ENCODE results near the gene CCDC82. TPM values are rescaled to one million over a fixed set of nuclear protein-coding genes. Genes with fewer than 3 reads are reported as not detected.

The CCDC82 gene
- total RNA-seq, 2 donors from 2014 or later = 8.5 to 20.3 TPM

- no peak for TF ChIP-seq POLR2AphosphoS5 (IDR thresholded peaks at IDR 0.05)
- TF ChIP-seq, protein P1, sequence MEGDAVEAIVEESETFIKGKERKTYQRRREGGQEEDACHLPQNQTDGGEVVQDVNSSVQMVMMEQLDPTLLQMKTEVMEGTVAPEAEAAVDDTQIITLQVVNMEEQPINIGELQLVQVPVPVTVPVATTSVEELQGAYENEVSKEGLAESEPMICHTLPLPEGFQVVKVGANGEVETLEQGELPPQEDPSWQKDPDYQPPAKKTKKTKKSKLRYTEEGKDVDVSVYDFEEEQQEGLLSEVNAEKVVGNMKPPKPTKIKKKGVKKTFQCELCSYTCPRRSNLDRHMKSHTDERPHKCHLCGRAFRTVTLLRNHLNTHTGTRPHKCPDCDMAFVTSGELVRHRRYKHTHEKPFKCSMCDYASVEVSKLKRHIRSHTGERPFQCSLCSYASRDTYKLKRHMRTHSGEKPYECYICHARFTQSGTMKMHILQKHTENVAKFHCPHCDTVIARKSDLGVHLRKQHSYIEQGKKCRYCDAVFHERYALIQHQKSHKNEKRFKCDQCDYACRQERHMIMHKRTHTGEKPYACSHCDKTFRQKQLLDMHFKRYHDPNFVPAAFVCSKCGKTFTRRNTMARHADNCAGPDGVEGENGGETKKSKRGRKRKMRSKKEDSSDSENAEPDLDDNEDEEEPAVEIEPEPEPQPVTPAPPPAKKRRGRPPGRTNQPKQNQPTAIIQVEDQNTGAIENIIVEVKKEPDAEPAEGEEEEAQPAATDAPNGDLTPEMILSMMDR (IDR thresholded peaks at IDR 0.05) = no peak
- TF ChIP-seq POLR2A (IDR thresholded peaks at IDR 0.05) = no peak
- no peaks in the 10 kb centered on the region for H3K36me3 ChIP-seq
- no peaks in the 10 kb centered on the region for H3K9me3 ChIP-seq
- H3K4me3 ChIP-seq = no peak overlapping the region
- H3K27me3 ChIP-seq (replicated peaks; ENCODE audit: insufficient read depth) = no peaks in the 10 kb centered on the region
- intact Hi-C loops (cut with DNase I) = no loop called here
- 95% methylated on average over 2 of the region's 2 CpGs for WGBS
- no peaks in the 10 kb centered on the region for H3K4me1 ChIP-seq (replicated peaks)
- H3K27ac ChIP-seq = no peak overlapping the region
- no peak for DNase-seq (ENCODE audit: low spot score)
Observed at GRCh38 chr11:96367342-96367741, 22.4 kb downstream of the CCDC82 start.

DNA sequence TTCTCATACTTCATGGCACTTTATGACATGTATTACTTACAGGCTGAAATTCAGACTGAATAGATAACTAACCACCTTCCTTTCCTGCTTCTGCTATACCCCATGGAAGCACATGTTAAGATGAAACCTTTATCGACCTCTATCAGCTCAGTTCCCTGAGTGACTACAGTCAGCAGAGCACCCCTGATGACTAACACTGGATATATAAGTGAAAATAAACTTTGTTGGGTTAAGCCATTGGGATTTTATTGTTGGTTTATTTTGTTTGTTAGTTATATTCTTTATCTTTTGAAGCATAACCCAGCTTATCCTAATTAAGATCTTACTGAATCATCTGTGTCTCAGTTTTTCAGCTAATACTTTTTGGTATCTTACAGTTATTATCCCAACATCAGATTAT lies 23.7 kb downstream of the CCDC82 start:
- Histone ChIP-seq H3K36me3 (no peaks in the 10 kb centered on the region), H3K4me1 (replicated peaks) (no peaks in the 10 kb centered on the region), H3K27ac (no peak overlapping the region), H3K9me3 (no peaks in the 10 kb centered on the region), H3K27me3 (replicated peaks; ENCODE audit: insufficient read depth) (no peaks in the 10 kb centered on the region), H3K4me3 (no peak overlapping the region)
- TF ChIP-seq POLR2A (IDR thresholded peaks at IDR 0.05) (no peak), POLR2AphosphoS5 (IDR thresholded peaks at IDR 0.05) (no peak)
- TF ChIP-seq, protein P1 (IDR thresholded peaks at IDR 0.05) = no peak
- 86% methylated on average over 1 of the region's 1 CpG for WGBS
- DNase-seq (ENCODE audit: low spot score) = no peak
- intact Hi-C loops (cut with DNase I) = no loop called here

- Histone ChIP-seq H3K36me3 (no peaks in the 10 kb centered on the region), H3K9me3 (no peaks in the 10 kb centered on the region)
- 43% methylated on average over 1 of the region's 1 CpG for WGBS
Observed at GRCh38 chr11:96365493-96365892, 24.2 kb downstream of the CCDC82 start.

GRCh38 chr11:96361778-96362177 lies 27.9 kb downstream of the CCDC82 start:
- H3K27ac ChIP-seq = no peak overlapping the region
- intact Hi-C loops (cut with DNase I) = no loop called here
- no peak overlapping the region for H3K4me3 ChIP-seq
- no peaks in the 10 kb centered on the region for H3K27me3 ChIP-seq (replicated peaks; ENCODE audit: insufficient read depth)
- TF ChIP-seq POLR2AphosphoS5 (IDR thresholded peaks at IDR 0.05) (no peak), POLR2A (IDR thresholded peaks at IDR 0.05) (no peak)
- TF ChIP-seq, protein P1 (IDR thresholded peaks at IDR 0.05) = no peak
- no peaks in the 10 kb centered on the region for H3K9me3 ChIP-seq
- WGBS = 92% methylated on average over 2 of the region's 2 CpGs
- H3K36me3 ChIP-seq = no peaks in the 10 kb centered on the region
- H3K4me1 ChIP-seq (replicated peaks) = no peaks in the 10 kb centered on the region
- DNase-seq (ENCODE audit: low spot score) = no peak

More at GRCh38 chr11:96365493-96365892, 24.2 kb downstream of the CCDC82 start:
- no peaks in the 10 kb centered on the region for H3K4me1 ChIP-seq (replicated peaks)
- TF ChIP-seq, protein P1 (IDR thresholded peaks at IDR 0.05) = no peak
- TF ChIP-seq POLR2A (IDR thresholded peaks at IDR 0.05) (no peak), POLR2AphosphoS5 (IDR thresholded peaks at IDR 0.05) (no peak)
- H3K27ac ChIP-seq = no peak overlapping the region
- intact Hi-C loops (cut with DNase I) = no loop called here
- H3K4me3 ChIP-seq = no peak overlapping the region
- H3K27me3 ChIP-seq (replicated peaks; ENCODE audit: insufficient read depth) = no peaks in the 10 kb centered on the region
- DNase-seq (ENCODE audit: low spot score) = no peak

DNA sequence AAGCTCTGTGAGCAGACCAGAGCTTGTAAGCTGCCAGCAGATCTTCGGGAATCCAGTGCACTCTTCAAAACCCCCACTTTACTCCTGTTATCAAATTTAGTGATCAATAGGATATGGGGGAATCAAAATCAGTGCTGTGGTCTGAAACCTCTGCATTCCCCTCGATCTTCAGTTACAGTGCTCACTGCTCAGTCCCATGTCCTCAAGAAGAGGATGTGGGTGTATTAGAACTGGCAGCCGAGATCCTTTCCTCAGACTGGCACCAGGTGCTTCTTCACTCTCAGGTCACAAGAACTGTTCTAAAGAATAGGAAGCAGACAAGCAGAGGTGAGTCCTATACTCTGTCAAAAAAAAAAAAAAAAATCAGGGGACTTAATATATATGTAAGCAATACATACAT lies 31.4 kb downstream of the CCDC82 start:
- H3K4me1 ChIP-seq (replicated peaks) = no peaks in the 10 kb centered on the region
- WGBS = 94% methylated on average over 3 of the region's 3 CpGs
- no peaks in the 10 kb centered on the region for H3K9me3 ChIP-seq
- no peaks in the 10 kb centered on the region for H3K36me3 ChIP-seq
- no peak for DNase-seq (ENCODE audit: low spot score)
- TF ChIP-seq POLR2AphosphoS5 (IDR thresholded peaks at IDR 0.05) = no peak
- TF ChIP-seq, protein P1 (IDR thresholded peaks at IDR 0.05) = no peak
- H3K27ac ChIP-seq = no peak overlapping the region
- intact Hi-C loops (cut with DNase I) = no loop called here
- no peak overlapping the region for H3K4me3 ChIP-seq
- H3K27me3 ChIP-seq (replicated peaks; ENCODE audit: insufficient read depth) = no peaks in the 10 kb centered on the region

All from prostate gland (tissue), 2 donors.